Activated B cell treated with CpG ODN at 0.5 μM for 24 hours (primary cell): ENCODE results near the gene XRCC4. TPM values are rescaled to one million over a fixed set of nuclear protein-coding genes. Genes with fewer than 3 reads are reported as not detected.

Source experiments
- ATAC-seq: fragments of 200-7000 bp; cut with Tn5 transposase; one replicate; pipeline ENCODE4 v1.10.0; 2021; ENCODE audit warnings: low read depth, mild to moderate bottlenecking, moderate library complexity
- CTCF ChIA-PET: fragments of 350-600 bp; sonication (Branson Sonifier 250); formaldehyde crosslinking; loops from one replicate; lab custom pipeline; 2021; ENCODE audit warnings: antibody characterized with exemption; lab: Charles Lee
- POLR2A ChIA-PET: fragments of 350-600 bp; sonication (Branson Sonifier 250); formaldehyde crosslinking; loops from one replicate; lab custom pipeline; 2021; ENCODE audit warnings: antibody characterized with exemption; lab: Charles Lee
- DNase-seq: peaks from one replicate; pipeline ENCODE4 v3.0.0; 2022
- H3K27ac Mint-ChIP-seq: one replicate; pipeline ENCODE4 v1.8.0; 2020; ENCODE audit warnings: mixed read lengths
- H3K27me3 Mint-ChIP-seq: one replicate; pipeline ENCODE4 v1.8.0; 2021; ENCODE audit warnings: mixed read lengths
- H3K36me3 Mint-ChIP-seq: one replicate; pipeline ENCODE4 v1.8.0; 2021; ENCODE audit warnings: low read depth, mixed read lengths
- H3K4me1 Mint-ChIP-seq: one replicate; pipeline ENCODE4 v1.8.0; 2021; ENCODE audit warnings: mixed read lengths
- H3K4me3 Mint-ChIP-seq: one replicate; pipeline ENCODE4 v1.8.0; 2020; ENCODE audit warnings: mild to moderate bottlenecking, mixed read lengths
- H3K9me3 Mint-ChIP-seq: one replicate; pipeline ENCODE4 v1.8.0; 2020; ENCODE audit warnings: mixed read lengths
- CTCF ChIP-seq: fragments of 200-600 bp; IDR thresholded peaks from one replicate; pipeline ENCODE4 v1.8.0; 2022; ENCODE audit warnings: antibody characterized with exemption, mild to moderate bottlenecking
- intact Hi-C: fragments of 100-400 bp; cut with micrococcal nuclease; formaldehyde crosslinking; loops from one replicate; pipeline ENCODE4 v1.15.1; 2024
- total RNA-seq: library from RNA; stranded (reverse); gene quantifications from 2 replicates; pipeline ENCODE4 v1.2.3, GENCODE V29; 2022

XRCC4 gene
- total RNA-seq, 1 donor from 2014 or later: 8.5 TPM

GRCh38 chr5:83069096-83069799 is 8.1 kb upstream of the XRCC4 start:
- no peak for TF ChIP-seq CTCF
- ChIA-PET CTCF (no interaction called here), POLR2A (no interaction called here)
- intact Hi-C loops: no loop called here
- Mint-ChIP-seq H3K4me1 (peaks cover 35% of the 10 kb centered on the region), H3K9me3 (no peaks in the 10 kb centered on the region), H3K4me3 (no peak overlapping the region), H3K27ac (no peak overlapping the region), H3K27me3 (no peaks in the 10 kb centered on the region), H3K36me3 (peaks cover 39% of the 10 kb centered on the region)
- ATAC-seq (no peak), DNase-seq (no peak)

- Mint-ChIP-seq H3K27ac (no peak overlapping the region), H3K4me1 (peaks cover 49% of the 10 kb centered on the region), H3K36me3 (peaks cover 40% of the 10 kb centered on the region), H3K27me3 (no peaks in the 10 kb centered on the region), H3K9me3 (no peaks in the 10 kb centered on the region), H3K4me3 (no peak overlapping the region)
- ATAC-seq (no peak), DNase-seq (no peak)
- POLR2A ChIA-PET: no interaction called here
- no peak for TF ChIP-seq CTCF
- CTCF ChIA-PET: no interaction called here
- intact Hi-C loops: loop anchor here (10.0 kb wide), 3 partner anchors 257 to 1317 kb away; partner anchors contain the start of gene SSBP2
These were observed 5.9 kb upstream of the XRCC4 start for GRCh38 chr5:83071286-83072051.

- ChIA-PET CTCF (no interaction called here), POLR2A (no interaction called here)
- H3K27me3 Mint-ChIP-seq: no peaks in the 10 kb centered on the region
- H3K27ac Mint-ChIP-seq: no peak overlapping the region
- DNase-seq (no peak), ATAC-seq (no peak)
- no peak overlapping the region for H3K4me3 Mint-ChIP-seq
- intact Hi-C loops: loop anchor here (10.0 kb wide), 3 partner anchors 258 to 1318 kb away; partner anchors contain the start of gene SSBP2
- TF ChIP-seq CTCF: no peak
- no peaks in the 10 kb centered on the region for H3K9me3 Mint-ChIP-seq
- H3K4me1 Mint-ChIP-seq: peaks cover 57% of the 10 kb centered on the region
- H3K36me3 Mint-ChIP-seq: peaks cover 53% of the 10 kb centered on the region
These were observed 4.4 kb upstream of the XRCC4 start for GRCh38 chr5:83072966-83073365.

- intact Hi-C loops: loop anchor here (1.0 to 10.0 kb wide), 9 partner anchors 65 to 1776 kb away; partner anchors contain the start of genes RPS23, SSBP2, VCAN and ZCCHC9
- Mint-ChIP-seq H3K27ac (peak overlapping the region; percentile 99), H3K27me3 (no peaks in the 10 kb centered on the region), H3K36me3 (peaks cover 34% of the 10 kb centered on the region), H3K4me3 (peak overlapping the region; percentile 100), H3K9me3 (peaks cover 2% of the 10 kb centered on the region), H3K4me1 (peaks cover 39% of the 10 kb centered on the region)
- POLR2A ChIA-PET: interaction anchor here (0.6 to 2.4 kb wide), 9 partner anchors 8 to 1327 kb away, joined by 3 to 18 read pairs (median 4); partner anchors contain the start of genes RPS23 and SSBP2
- peak; percentile 27 for DNase-seq
- no peak for TF ChIP-seq CTCF
- CTCF ChIA-PET: no interaction called here
- ATAC-seq: peak; percentile 2
These were observed 415 bp downstream of the XRCC4 start for GRCh38 chr5:83077662-83078261.

- no peak for DNase-seq
- Mint-ChIP-seq H3K27me3 (no peaks in the 10 kb centered on the region), H3K4me1 (peaks cover 7% of the 10 kb centered on the region), H3K9me3 (peaks cover 6% of the 10 kb centered on the region), H3K27ac (no peak overlapping the region), H3K4me3 (no peak overlapping the region), H3K36me3 (peaks cover 2% of the 10 kb centered on the region)
- ChIA-PET CTCF (no interaction called here), POLR2A (no interaction called here)
- TF ChIP-seq CTCF: no peak
- intact Hi-C loops: no loop called here
- ATAC-seq: no peak
These were observed 5.4 kb downstream of the XRCC4 start for GRCh38 chr5:83082750-83083149.
